ENCODE measurements around the gene CDK4.

DNA sequence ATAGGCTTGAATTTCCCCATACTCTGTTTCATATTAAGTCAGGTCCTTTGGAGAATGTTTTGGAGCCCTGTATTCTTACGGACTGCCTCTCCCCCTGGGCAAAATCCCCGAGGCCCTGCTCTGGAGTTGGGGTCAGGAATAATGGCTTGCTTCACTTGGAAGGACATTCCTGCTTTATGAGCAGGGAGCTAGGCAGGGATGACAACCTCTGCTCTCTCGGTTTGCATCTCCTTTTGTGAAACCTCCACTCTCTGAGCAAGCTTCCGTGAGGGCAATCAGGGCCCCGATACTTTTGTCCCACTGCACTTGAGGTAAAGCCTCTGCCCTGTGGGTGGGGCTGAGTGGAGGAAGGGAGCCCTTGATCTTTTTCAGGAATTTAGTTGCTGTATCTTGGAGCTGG, 38.9 kb downstream of the CDK4 start:
- TF ChIP-seq POLR2AphosphoS5 (IDR thresholded peaks at IDR 0.05; ENCODE audit: low read depth) (no peak), CTCF (IDR thresholded peaks at IDR 0.05; ENCODE audit: insufficient read depth, low read length) (no peak)

Measured in HL-60 (cell line).